NOMO-1 (cell line): ENCODE measurements around the gene F2.

Experiments used
- DNase-seq, 2 experiments: peaks; one replicate each; lab custom pipeline; 2025; ENCODE audit not compliant: unreplicated experiment in 2 of 2; lab: John Stamatoyannopoulos, UW

The F2 gene

DNA sequence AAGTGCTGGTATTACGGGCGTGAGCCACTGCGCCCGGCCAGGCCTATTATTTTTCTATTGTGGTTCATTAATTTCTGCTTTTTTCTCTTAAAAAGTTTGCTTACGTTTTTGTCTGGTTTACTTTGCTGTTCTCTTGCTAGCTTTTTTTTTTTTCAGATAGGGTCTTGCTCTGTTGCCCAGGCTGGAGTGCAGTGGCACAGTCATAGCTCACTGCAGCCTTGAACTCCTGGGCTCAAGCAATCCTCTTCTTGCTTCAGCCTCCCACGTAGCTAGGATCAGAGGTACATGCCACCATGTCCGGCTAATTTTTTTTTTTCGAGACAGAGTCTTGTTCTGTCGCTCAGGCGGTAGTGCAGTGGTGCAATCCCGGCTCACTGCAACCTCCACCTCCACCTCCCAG is 18.7 kb downstream of the F2 start:
- DNase-seq, result no peak

DNA sequence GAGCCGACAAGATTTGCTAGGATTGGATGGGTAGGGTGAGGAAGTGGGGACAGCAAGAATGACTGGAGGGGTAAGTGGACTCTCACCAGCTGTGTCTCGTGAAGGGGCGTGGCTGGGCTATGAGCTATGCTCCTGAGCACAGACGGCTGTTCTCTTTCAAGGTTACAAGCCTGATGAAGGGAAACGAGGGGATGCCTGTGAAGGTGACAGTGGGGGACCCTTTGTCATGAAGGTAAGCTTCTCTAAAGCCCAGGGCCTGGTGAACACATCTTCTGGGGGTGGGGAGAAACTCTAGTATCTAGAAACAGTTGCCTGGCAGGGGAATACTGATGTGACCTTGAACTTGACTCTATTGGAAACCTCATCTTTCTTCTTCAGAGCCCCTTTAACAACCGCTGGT is 19.9 kb downstream of the F2 start:
- DNase-seq, result no peak

DNA sequence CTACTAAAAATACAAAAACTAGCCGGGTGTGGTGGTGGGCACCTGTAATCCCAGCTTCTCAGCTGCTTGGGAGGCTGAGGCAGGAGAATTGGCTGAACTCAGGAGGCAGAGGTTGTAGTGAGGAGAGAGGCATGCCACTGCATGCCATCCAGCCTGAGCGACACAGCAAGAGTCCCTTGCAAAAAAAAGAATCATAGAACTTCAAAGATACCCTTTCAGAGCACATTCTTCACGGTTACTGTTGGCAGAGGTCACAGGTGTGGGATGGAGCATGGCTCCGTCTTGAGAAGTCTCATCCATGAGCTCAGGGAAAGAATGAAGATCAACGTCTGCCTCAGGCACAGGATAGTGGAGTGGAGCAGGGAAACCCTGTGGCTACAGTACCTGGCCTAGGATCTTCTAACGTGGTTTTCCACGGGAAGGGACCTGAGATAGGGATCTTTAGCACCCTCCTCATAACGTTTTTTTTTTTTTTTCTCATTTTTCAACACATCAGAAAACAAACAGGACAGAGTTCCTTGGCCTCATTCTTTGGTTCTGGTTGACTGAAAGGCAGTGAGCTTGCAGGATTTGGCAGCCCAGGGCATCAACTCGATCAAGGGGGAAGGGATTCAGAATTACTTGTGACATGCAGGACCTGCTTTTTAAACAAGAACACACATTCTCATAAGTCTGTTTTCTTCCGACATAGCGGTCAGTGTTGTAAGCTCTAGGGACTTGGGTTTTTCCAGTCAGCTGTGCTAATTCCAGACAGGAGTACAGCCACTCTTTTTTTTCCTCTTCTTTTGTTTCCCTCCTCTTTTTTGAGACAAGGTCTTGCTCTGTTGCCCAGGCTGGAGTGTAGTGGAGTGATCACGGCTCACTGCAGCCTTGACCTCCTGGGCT is 22.8 kb downstream of the F2 start:
- no peak for DNase-seq

DNA sequence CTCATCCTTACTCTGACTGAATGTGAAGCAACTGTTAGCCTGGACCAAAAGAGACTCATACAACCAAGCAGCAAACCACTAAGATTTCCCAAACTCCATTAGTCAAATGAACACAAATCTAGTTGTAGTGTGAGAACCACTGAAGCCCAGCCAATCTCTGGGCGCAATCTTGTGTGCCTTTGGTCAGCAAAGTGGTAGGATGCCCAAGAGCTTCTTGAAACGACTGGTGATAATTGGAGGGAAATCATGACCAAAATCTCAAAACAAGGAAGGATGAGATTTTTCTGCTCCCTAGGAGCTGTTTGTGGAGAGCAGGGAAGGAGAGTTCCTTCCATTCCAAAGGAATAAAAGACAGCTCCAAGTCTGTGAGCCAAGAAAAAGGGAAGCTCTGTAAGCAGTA is 24.0 kb downstream of the F2 start:
- DNase-seq, result no peak

DNA sequence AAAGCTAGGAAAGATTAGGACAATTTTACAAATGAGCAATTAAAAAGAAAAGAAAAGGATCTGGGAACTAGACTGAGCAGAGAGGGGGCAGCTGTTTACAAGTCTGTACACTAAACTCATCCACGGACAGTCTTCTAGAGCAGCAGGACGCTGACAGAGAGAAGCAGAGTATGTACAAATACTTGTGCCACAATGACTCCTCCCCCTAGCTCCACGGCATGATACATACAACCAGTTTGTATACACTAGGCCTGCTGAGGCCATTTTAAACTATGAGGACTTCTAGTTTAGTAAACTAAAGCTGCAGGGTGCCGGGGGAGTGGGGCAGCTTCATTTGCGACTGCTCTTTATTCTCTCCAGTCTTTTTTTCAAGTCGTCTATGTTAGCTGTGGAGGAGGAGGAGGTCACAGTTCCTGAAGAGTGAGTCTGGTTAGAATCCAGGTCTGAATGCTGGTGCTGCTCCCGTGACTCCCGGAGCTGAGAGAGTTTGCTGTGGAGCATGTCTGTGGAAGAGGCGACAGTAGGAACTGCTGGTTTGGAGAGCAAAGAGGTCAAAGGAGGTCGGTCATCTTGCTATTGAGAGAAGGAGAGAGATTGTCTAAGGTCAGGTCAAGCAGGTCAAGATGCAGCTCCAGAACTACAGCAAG is 24.8 kb downstream of the F2 start:
- no peak for DNase-seq

DNA sequence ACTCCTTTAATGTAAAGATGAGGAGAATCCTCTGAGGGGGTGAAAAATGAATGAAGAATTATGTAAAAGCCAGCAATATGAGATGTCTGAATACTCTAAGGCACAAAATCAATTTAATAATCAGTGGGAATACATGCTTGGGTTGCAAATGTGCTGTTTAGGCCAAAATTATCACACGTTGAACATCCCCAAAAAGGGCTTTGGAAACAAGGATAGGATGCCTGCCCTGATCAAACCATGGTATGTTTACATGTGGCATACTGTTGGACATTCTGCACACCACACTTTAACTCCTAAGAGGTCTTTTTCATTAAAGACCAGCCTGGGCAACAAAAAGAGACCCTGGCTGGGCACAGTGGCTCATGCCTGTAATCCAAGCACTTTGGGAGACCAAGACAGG is 26.3 kb downstream of the F2 start:
- DNase-seq, result no peak

DNA sequence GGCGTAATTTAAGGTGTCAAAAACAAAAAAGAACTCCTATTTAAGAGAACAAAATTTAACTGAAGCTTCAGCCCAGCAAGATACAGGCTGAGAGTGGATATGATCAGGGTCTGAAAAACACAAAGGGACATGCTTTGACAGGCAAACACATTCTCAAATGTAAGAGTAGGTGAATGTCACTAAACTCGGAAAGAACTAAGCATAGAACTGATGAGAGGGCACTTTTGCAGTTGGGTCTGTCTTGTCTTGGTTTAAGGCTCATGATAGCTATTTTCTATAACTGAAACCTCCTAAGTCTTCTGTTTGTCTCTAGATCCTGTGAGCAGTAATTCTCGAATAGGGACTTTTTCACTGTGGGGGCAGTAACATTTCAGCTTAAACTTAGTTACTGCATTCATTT is 27.0 kb downstream of the F2 start:
- no peak for DNase-seq

DNA sequence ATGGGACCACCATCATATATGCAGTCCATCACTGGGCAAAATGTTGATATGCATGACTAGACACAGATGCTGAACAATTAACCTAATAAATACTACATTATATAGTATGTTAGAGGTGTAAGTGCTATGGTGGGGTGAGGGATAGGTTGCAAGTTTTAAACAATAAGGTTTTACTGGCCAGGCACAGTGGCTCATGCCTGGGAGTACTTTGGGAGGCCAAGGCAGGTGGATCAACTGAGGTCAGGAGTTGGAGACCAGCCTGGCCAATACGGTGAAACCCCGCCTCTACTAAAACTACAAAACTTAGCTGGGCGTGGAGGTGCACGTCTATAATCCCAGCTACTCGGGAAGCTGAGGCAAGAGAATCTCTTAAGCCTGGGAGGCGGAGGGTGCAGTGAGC is 28.1 kb downstream of the F2 start:
- DNase-seq, result no peak

DNA sequence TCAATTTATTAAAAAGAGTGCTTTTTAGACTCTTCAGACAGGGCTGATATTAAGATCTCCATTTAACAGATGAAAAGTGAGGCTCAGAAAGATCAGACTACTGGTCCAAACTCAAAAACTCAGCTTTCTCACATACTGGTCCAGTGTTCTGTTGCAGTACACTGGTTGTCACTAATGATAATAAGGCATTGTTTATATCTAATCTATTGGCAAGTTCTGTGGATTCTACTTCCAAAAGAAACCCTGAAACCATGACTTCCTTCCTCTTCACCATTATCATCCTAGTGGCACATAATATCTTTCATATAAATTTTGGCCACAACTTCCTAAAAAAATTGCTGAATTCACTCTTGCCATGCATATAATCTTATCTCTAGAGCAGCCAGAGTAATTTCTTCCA is 36.9 kb downstream of the F2 start:
- no peak for DNase-seq

DNA sequence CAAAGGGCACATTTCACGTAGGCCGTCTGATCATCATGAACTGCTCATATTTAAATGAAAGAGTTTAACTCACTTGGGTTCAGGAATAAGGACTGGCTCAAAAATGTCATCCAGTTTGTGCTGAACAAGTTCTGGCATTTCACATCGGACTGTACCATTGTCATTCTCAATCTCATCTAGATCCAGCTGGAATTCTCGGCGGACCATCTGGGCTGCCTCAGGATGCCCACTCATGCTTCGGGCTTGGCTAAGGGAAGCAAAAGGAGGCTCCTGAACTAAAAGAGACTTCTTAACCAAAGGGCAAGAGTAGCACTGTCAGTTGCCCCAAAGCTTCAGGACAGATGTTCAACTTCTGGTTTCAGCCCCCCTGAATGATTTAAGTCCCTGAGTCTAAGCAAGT is 40.2 kb downstream of the F2 start:
- DNase-seq, result no peak

DNA sequence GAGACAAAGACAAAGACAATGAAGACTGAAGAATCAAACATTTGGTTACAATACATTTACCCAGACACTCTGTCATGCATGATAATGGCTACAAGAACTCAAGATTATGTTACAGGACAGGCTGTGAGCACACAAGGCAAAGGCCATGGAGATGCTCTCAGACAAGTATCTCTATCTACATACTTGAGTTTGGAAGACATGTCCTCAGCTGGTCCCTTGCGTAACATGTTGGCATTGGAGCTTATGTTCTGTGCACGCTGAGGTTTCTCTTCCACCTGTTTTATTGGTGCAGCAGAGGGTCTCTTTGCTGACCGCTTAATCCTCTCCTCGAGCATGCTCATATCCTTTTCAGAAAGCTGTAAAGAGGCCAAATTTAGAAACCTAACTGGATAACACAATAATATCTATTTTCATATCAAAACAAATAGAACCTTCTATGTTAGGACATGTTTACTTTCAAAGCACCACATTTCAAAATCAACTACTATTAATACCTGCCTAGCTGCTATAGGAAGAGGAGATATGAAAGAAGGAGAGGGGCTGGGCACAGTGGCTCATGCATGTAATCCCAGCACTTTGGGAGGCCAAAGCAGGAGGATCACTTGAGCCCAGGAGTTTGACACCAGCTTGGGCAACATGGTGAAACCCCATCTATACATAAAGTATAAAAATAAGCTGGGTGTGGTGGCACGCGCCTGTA is 41.6 kb downstream of the F2 start:
- DNase-seq, result no peak

DNA sequence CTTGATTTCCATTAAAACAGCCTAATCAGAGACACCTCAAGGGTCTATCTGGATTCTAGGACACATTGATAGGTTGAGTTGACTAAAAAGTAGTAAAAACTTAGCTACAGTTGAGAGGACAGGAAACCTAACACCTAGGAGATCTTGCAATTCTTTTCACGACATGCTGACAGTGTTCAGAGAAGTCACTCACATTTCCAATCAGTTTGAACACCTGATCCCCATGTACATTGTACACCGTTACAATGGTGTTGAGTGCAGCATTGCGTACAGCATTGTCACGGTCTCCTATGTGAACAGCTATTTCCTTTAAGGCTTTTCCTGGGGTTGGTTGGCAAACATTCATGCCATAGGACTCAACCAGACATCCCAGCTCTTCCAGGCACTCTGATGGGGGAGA is 42.8 kb downstream of the F2 start:
- no peak for DNase-seq

DNA sequence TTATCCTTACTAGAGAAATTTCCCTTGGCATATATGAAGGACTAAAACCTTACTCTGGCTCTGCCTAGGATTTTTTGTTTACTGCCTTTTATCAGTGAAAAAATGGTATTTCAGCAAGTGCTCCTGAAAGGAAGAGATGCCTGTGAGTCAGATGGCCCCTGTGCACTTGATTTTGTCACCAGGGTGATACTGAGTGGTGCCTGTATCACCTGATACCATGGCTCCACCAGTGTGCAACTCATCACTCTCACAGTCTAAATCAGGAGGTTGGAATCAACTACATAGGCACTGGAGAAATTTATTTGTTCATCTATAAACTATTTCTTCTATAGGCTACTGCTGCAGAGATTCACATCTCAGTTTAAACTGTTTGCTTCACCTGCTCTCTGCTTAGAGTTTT is 43.2 kb downstream of the F2 start:
- no peak for DNase-seq

DNA sequence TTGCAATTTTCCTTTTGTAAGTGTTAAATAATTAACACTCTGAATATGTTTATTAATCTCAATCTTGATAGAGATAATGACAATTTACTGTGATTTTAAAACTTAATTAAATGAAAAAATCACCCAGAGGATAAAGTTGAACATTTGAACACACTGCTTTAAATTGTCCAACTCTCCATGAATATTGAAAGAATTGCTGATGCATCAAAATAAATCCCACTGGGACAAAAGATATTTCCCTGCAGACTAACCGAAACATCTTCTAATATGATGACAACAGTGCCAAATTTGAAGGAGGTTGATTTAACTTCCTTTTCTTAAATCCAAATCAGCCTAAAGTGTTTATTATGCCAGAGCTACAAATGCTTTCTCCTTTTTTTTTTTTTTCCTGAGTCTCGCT is 47.6 kb downstream of the F2 start:
- no peak for DNase-seq

DNA sequence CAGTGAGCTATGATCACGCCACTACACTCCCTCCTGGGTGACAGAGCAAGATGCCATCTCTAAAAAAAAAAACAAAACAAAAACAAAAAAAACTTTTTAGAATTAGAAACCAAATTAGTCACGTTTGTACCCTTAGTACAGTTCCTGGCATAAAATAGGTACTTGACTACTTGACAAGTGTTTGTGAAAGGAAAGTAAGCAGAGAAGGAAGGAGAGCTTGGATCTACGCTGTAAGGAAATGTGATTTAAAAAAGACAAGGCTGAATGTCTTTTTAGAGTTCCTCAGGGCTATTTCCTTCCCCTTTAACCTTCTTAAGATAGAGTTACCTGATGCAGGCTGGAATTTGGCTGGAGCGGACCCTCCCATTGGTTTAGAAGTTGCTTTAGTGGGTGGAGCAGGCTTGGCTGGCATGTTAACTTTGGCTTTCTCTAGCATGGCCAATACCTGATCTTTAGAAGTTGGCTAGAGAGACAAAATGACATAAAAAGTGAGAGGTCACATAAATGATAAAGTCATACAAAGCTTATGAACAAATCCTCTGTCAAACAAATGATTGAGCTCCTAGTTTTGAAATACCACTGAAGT is 50.7 kb downstream of the F2 start:
- DNase-seq, result no peak

DNA sequence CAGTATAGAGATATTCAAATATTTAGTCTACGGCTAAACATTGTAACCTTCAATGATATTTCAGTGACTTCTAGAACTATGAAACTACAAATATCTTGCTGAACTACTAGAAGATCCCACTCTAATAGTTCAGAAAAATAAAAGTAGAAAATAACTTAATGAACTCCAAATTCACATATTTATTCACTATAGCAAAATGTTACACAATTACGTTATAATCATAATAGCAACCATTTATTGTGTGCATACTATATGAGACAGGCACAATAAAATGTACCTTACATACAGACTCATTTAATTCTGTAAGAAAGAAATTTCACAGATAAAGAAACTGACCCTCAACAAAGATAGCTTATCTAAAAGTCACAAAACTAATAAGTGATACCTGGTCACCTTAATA is 57.9 kb downstream of the F2 start:
- no peak for DNase-seq

DNA sequence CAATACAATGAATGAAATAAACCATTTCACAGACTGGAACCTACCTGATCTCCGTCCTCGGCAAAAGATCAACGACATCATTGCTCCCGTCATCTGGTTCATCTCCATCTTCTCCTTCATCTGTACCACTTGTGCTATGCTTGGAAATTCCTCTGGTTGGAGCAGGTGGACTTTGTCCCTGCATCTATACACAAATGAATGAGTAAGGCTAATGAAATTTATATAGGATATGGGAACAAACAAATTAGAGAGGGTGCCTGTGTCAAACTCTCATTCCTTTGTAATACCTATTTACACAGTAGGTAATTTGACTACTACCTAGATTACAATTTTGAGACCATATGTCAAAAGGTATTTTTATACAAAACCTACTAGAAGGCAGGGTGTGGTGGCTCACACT is 59.4 kb downstream of the F2 start:
- no peak for DNase-seq
